A673 (cell line): Measurements from ENCODE around the gene SAYSD1.

Experiments used
- EZH2 ChIP-seq: fragments of 200-600 bp; sonication (generic); IDR thresholded peaks from 2 replicates; pipeline ENCODE4 v1.6.1; 2017; ENCODE audit warnings: borderline replicate concordance, low read depth, mild to moderate bottlenecking, mixed read lengths, antibody characterized with exemption, low read length; ENCODE audit not compliant: poor library complexity, severe bottlenecking
- TF ChIP-seq, protein P1 (sequence below): fragments of 300-800, 200-600 bp; sonication (generic); conservative IDR thresholded peaks from 2 replicates; pipeline ENCODE4 v1.5.1; 2017; ENCODE audit warnings: low read depth, mild to moderate bottlenecking, antibody characterized with exemption, low read length, moderate library complexity, mixed read lengths

DNA sequence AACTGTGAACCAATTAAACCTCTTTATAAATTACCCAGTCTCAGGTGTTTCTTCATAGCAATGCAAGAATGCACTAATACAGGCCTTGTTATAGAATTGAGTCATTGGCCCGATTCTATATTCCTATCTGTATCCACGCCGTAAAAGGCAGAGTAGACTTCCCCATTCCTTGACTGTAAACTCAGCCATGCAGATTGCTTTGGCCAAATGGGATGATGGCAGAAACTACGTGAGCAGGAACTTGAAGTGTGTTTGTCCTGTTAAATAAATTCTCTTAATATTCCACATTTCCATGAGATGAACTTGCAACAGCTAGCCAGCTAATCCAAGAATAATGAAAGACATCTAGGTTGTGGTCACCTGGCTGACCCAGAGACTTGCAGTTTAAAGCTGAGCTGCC lies 3.9 kb upstream of the SAYSD1 start:
- TF ChIP-seq, protein P1, sequence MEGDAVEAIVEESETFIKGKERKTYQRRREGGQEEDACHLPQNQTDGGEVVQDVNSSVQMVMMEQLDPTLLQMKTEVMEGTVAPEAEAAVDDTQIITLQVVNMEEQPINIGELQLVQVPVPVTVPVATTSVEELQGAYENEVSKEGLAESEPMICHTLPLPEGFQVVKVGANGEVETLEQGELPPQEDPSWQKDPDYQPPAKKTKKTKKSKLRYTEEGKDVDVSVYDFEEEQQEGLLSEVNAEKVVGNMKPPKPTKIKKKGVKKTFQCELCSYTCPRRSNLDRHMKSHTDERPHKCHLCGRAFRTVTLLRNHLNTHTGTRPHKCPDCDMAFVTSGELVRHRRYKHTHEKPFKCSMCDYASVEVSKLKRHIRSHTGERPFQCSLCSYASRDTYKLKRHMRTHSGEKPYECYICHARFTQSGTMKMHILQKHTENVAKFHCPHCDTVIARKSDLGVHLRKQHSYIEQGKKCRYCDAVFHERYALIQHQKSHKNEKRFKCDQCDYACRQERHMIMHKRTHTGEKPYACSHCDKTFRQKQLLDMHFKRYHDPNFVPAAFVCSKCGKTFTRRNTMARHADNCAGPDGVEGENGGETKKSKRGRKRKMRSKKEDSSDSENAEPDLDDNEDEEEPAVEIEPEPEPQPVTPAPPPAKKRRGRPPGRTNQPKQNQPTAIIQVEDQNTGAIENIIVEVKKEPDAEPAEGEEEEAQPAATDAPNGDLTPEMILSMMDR = no peak
- TF ChIP-seq EZH2 = no peak
